Astrocyte of the cerebellum (primary cell): ENCODE results near the gene C6orf47.
A peak's percentile ranks its signal among the peaks of the same experiment; 100 is the strongest.

Experiments
- DNase-seq: peaks from one replicate; pipeline ENCODE4 v3.0.0-alpha.2; 2011; ENCODE audit warnings: low read depth
- H3K4me3 ChIP-seq: 2 replicates; pipeline ENCODE4 v1.5.1; 2011; ENCODE audit warnings: mild to moderate bottlenecking, low read depth, low read length, moderate library complexity
- in situ Hi-C: cut with HindIII; loops from 2 replicates; pipeline ENCODE4 v1.10.0; 2017; ENCODE audit warnings: low sequenced_read_pairs
- TF ChIP-seq, protein P1 (sequence below): IDR thresholded peaks from 2 replicates; pipeline ENCODE4 v1.5.1; 2012; ENCODE audit warnings: low read length, low read depth, moderate library complexity, mild to moderate bottlenecking; ENCODE audit errors: missing control alignments

C6orf47 gene

GRCh38 chr6:31687860-31688693, 27.5 kb upstream of the C6orf47 start:
- in situ Hi-C loops = no loop called here
- DNase-seq = no peak
- TF ChIP-seq, protein P1, sequence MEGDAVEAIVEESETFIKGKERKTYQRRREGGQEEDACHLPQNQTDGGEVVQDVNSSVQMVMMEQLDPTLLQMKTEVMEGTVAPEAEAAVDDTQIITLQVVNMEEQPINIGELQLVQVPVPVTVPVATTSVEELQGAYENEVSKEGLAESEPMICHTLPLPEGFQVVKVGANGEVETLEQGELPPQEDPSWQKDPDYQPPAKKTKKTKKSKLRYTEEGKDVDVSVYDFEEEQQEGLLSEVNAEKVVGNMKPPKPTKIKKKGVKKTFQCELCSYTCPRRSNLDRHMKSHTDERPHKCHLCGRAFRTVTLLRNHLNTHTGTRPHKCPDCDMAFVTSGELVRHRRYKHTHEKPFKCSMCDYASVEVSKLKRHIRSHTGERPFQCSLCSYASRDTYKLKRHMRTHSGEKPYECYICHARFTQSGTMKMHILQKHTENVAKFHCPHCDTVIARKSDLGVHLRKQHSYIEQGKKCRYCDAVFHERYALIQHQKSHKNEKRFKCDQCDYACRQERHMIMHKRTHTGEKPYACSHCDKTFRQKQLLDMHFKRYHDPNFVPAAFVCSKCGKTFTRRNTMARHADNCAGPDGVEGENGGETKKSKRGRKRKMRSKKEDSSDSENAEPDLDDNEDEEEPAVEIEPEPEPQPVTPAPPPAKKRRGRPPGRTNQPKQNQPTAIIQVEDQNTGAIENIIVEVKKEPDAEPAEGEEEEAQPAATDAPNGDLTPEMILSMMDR = no peak
- no peak overlapping the region for H3K4me3 ChIP-seq

DNA sequence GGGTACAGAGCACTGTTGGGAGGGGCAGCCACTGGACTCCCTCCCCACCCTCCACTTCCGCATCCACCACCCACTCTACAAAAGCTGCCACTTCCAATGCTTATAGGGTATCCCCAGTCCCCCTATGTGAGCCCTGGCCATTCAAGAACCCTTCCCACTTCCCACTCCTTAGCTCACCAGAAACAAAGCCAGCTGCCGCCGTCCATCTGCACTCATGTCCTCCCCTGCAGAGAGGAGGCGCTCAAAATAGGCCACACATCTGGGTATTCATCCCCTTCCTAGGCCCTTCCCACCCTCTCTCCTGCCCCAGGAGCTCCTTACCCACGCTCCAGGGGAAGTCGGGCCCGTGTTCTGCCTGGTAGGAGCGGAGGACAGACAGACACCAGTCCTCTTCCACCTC, 26.7 kb upstream of the C6orf47 start:
- in situ Hi-C loops = no loop called here

GRCh38 chr6:31686483-31686882, 25.9 kb upstream of the C6orf47 start:
- TF ChIP-seq, protein P1 = no peak
- H3K4me3 ChIP-seq = no peak overlapping the region
- in situ Hi-C loops = no loop called here
- DNase-seq = no peak

More for the DNA sequence above, 26.7 kb upstream of the C6orf47 start:
- TF ChIP-seq, protein P1 = no peak
- no peak overlapping the region for H3K4me3 ChIP-seq
- DNase-seq = no peak

GRCh38 chr6:31683591-31683990, 23.0 kb upstream of the C6orf47 start:
- no peak for DNase-seq
- no peak overlapping the region for H3K4me3 ChIP-seq
- in situ Hi-C loops = no loop called here
- TF ChIP-seq, protein P1 = no peak

GRCh38 chr6:31681135-31681671, 20.6 kb upstream of the C6orf47 start:
- in situ Hi-C loops = no loop called here
- peak overlapping the region; percentile 45 for H3K4me3 ChIP-seq
- DNase-seq = no peak
- TF ChIP-seq, protein P1 = peak; percentile 15

DNA sequence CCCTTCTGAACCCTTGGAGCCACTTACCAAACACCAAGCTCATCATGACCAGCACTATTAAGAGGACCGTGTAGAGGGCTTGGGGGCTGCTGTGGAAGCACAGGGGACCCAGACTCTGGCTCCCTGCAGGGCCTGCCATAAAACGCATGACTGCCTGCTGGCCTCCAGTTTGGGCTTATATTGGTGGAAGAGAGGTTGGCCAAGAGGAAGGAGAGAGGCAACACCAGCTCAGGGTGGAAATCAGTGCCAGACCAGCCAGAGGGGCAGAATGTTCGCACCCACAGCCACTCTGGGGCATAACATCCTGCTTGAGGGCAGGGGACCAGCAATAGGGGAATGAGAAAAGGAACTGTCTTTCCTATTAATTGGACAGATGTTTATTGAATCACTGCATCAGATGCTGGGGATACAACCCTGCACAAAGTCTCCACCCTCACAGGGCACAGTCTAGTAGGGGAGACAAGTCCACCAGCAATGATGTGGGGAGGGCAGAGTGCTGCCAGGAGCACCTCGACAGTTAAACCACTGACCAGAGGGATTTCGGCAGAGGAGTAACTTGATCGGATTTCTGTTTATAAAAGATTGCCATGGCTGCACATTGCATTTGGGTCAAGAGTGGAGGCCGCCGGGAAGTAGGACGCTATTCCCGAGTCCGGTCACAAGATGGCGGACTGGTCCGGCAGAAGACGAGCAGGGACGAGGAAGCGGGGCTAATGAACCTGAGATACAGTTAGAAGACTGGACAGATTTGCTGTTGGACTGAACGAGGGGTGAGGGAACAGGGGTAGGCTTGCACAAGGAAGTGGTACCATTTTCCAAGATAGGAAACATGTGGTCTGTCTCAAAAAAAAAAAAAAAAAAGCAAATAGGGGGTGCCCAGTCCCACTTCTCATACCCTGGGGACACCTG, 19.9 kb upstream of the C6orf47 start, which contains the start of gene LY6G5C:
Gene LY6G5C (minus strand): TSS at position 842 of the 909 bp plus-strand sequence. CDS start 694 bp downstream, at position 148.
- in situ Hi-C loops = no loop called here
- H3K4me3 ChIP-seq = peak within 1 kb of the TSS; percentile 45
- peak; percentile 84 for DNase-seq
- TF ChIP-seq, protein P1 = peak; percentile 60
